ENCODE data around the gene DSC3. TPM values are rescaled to one million over a fixed set of nuclear protein-coding genes. Genes with fewer than 3 reads are reported as not detected.

The DSC3 gene
- total and polyA plus RNA-seq, 9 donors = 0.05 to 9.1 (median 0.45) TPM

DNA sequence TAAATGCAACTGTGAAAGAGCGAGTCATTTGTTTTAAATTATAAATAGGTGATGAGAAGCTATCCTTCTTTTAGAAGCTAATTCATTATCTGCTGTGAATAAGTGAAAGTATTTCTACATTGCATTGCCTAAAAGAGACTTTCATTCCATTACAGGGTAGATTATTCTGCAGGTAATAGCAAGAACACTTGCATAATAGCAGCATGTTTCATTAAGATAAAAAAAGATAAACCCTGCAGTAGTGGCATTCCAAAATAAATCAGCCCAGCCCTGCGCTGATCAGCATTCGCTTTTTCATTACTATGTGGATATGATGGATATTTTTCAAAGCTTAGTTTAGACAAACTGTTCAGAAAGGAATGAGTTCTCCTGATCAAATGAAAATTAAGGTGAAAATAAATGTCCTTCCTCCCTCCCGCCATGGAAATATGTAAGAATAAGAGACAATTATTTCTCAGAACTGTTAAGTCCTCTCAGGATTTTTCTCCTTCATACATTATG, 72.8 kb downstream of the DSC3 start:
- Histone ChIP-seq H3K36me3 (no peaks in the 10 kb centered on the region), H3K4me1 (ENCODE audit: insufficient read depth) (no peaks in the 10 kb centered on the region), H3K27ac (no peak overlapping the region), H3K4me3 (no peak overlapping the region), H3K9me3 (no peaks in the 10 kb centered on the region), H3K27me3 (no peaks in the 10 kb centered on the region)
- no peak for DNase-seq
- TF ChIP-seq POLR2A (IDR thresholded peaks at IDR 0.05) = no peak
- TF ChIP-seq EP300 (IDR thresholded peaks at IDR 0.05) = no peak
- TF ChIP-seq, protein P1, sequence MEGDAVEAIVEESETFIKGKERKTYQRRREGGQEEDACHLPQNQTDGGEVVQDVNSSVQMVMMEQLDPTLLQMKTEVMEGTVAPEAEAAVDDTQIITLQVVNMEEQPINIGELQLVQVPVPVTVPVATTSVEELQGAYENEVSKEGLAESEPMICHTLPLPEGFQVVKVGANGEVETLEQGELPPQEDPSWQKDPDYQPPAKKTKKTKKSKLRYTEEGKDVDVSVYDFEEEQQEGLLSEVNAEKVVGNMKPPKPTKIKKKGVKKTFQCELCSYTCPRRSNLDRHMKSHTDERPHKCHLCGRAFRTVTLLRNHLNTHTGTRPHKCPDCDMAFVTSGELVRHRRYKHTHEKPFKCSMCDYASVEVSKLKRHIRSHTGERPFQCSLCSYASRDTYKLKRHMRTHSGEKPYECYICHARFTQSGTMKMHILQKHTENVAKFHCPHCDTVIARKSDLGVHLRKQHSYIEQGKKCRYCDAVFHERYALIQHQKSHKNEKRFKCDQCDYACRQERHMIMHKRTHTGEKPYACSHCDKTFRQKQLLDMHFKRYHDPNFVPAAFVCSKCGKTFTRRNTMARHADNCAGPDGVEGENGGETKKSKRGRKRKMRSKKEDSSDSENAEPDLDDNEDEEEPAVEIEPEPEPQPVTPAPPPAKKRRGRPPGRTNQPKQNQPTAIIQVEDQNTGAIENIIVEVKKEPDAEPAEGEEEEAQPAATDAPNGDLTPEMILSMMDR (IDR thresholded peaks at IDR 0.05) = no peak
- intact Hi-C loops (cut with DNase I) = no loop called here
- 72 to 85% (median 77%) methylated on average over 4 of the region's 4 CpGs for WGBS, 3 donors

DNA sequence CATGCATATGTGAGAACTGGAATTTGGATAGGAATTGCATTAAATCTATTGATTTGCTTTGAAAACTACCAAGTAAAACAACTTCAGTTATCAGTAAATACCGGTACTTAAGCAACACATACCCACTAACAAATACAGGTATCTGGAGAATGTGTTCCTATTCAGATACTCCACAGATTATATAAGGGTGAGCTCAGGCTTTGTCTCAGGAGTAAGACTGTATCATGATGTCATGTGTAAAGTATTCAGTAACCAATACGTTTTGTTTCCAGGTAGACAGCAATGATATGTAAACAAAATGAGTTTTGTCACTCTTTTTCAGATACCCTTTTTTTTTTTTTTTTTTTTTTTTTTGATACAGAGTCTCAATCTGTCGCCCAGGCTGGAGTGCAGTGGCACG, 74.8 kb downstream of the DSC3 start:
- intact Hi-C loops (cut with DNase I) = no loop called here
- H3K4me3 ChIP-seq = no peak overlapping the region
- TF ChIP-seq POLR2A (IDR thresholded peaks at IDR 0.05) = no peak
- H3K36me3 ChIP-seq = no peaks in the 10 kb centered on the region
- no peaks in the 10 kb centered on the region for H3K9me3 ChIP-seq
- no peak overlapping the region for H3K27ac ChIP-seq
- no peak for DNase-seq
- WGBS, 3 donors = 67 to 78% (median 72%) methylated on average over 4 of the region's 4 CpGs
- H3K4me1 ChIP-seq (ENCODE audit: insufficient read depth) = no peaks in the 10 kb centered on the region
- no peaks in the 10 kb centered on the region for H3K27me3 ChIP-seq

DNA sequence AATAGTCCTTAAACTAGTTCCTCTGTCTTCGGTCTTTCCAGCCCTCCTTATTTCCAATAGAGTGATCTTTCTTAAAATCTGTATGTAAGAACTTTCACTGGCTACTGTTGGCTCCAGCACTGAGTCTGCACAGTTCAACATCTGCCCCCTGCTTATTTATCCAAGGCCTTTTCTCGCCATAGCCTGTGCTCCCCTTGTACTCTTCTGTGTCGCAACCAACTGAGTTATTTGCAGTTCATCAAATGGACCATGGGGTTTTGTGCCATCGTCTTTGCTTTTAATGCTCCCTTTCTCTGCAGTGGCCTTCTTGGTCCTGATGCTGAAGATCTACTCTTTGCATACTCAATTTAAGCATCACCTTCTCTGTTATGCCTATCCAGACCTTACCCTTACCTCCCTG, 77.3 kb downstream of the DSC3 start:
- Histone ChIP-seq H3K4me1 (ENCODE audit: insufficient read depth) (no peaks in the 10 kb centered on the region), H3K36me3 (no peaks in the 10 kb centered on the region), H3K4me3 (no peak overlapping the region), H3K27ac (no peak overlapping the region), H3K27me3 (no peaks in the 10 kb centered on the region), H3K9me3 (no peaks in the 10 kb centered on the region)
- DNase-seq = no peak
- 88 to 92% (median 91%) methylated on average over 4 of the region's 4 CpGs for WGBS, 3 donors
- intact Hi-C loops (cut with DNase I) = no loop called here
- no peak for TF ChIP-seq POLR2A (IDR thresholded peaks at IDR 0.05)
- TF ChIP-seq, protein P1 (IDR thresholded peaks at IDR 0.05) = no peak
- no peak for TF ChIP-seq EP300 (IDR thresholded peaks at IDR 0.05)

DNA sequence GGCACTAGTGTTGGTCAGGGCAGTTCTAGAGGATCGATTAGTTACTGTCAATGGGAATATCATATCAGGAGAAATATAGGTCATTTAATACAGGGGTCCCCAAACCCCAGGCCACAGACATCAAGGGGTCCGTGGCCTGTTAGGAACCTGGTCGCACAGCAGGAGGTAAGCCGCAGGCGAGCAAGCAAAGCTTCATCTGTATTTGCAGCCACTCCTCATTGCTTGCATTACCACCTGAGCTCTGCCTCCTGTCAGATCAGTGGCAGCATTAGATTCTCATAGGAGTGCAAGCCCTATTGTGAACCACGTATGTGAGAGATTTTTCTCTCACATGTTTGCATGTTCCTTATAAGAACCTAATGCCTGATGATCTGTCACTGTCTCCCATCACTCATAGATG, 81.9 kb downstream of the DSC3 start:
- Histone ChIP-seq H3K36me3 (no peaks in the 10 kb centered on the region), H3K4me3 (no peak overlapping the region), H3K4me1 (ENCODE audit: insufficient read depth) (no peaks in the 10 kb centered on the region), H3K27ac (no peak overlapping the region), H3K9me3 (no peaks in the 10 kb centered on the region), H3K27me3 (no peaks in the 10 kb centered on the region)
- TF ChIP-seq POLR2A (IDR thresholded peaks at IDR 0.05) (no peak), EP300 (IDR thresholded peaks at IDR 0.05) (no peak)
- TF ChIP-seq, protein P1 (IDR thresholded peaks at IDR 0.05) = no peak
- DNase-seq = no peak
- WGBS, 3 donors = 91 to 99% (median 92%) methylated on average over 6 of the region's 6 CpGs
- intact Hi-C loops (cut with DNase I) = no loop called here

DNA sequence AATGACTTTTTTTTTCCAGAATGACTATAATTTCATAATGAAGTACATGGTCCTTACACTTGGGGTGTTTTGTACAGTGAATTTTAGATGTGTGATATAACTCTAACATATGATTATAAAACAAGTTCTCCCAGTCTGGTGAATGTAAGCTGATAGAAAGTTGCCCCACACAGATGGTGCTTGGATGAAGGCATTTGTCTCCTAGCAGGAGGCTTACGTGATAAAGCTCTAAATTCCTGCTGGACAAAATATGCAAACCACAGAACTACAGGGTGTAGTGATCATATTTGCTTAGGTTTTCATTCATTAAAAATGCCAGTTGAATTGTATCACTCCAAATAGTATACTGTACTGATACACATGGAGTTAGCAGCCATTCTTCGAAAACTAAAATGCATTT, 85.5 kb downstream of the DSC3 start:
- H3K27me3 ChIP-seq = no peaks in the 10 kb centered on the region
- 57 to 69% (median 62%) methylated on average over 2 of the region's 2 CpGs for WGBS, 3 donors
- H3K4me1 ChIP-seq (ENCODE audit: insufficient read depth) = no peaks in the 10 kb centered on the region
- no peaks in the 10 kb centered on the region for H3K9me3 ChIP-seq
- no peak overlapping the region for H3K27ac ChIP-seq
- H3K4me3 ChIP-seq = no peak overlapping the region
- no peak for DNase-seq
- TF ChIP-seq, protein P1 (IDR thresholded peaks at IDR 0.05) = no peak
- TF ChIP-seq EP300 (IDR thresholded peaks at IDR 0.05) = no peak
- no peak for TF ChIP-seq POLR2A (IDR thresholded peaks at IDR 0.05)
- H3K36me3 ChIP-seq = no peaks in the 10 kb centered on the region
- intact Hi-C loops (cut with DNase I) = no loop called here

Data from ovary (tissue), 9 donors.